ENCODE results near the gene SOD1. TPM values are rescaled to one million over a fixed set of nuclear protein-coding genes. Genes with fewer than 3 reads are reported as not detected.

SOD1 gene
- total RNA-seq, 1 donor from 2014 or later = 206 TPM

- no peak for DNase-seq (ENCODE audit: low read depth)
Measured at GRCh38 chr21:31678478-31678877, 19.0 kb downstream of the SOD1 start.

GRCh38 chr21:31682620-31683019 lies 23.1 kb downstream of the SOD1 start:
- DNase-seq (ENCODE audit: low read depth) = no peak

- DNase-seq (ENCODE audit: low read depth) = no peak
Measured at GRCh38 chr21:31683029-31683428, 23.5 kb downstream of the SOD1 start.

- no peak for DNase-seq (ENCODE audit: low read depth)
Measured at GRCh38 chr21:31684918-31685317, 25.4 kb downstream of the SOD1 start.

- no peak for DNase-seq (ENCODE audit: low read depth)
Measured at GRCh38 chr21:31686272-31686915, 26.9 kb downstream of the SOD1 start.

- DNase-seq (ENCODE audit: low read depth) = no peak
Measured at GRCh38 chr21:31687108-31687507, 27.6 kb downstream of the SOD1 start.

- no peak for DNase-seq (ENCODE audit: low read depth)
Measured at GRCh38 chr21:31688603-31689368, 29.3 kb downstream of the SOD1 start.

GRCh38 chr21:31693222-31693621 lies 33.7 kb downstream of the SOD1 start:
- no peak for DNase-seq (ENCODE audit: low read depth)

- no peak for DNase-seq (ENCODE audit: low read depth)
Measured at GRCh38 chr21:31696424-31696823, 36.9 kb downstream of the SOD1 start.

- no peak for DNase-seq (ENCODE audit: low read depth)
Measured at GRCh38 chr21:31698461-31698860, 39.0 kb downstream of the SOD1 start.

- DNase-seq (ENCODE audit: low read depth) = no peak
Measured at GRCh38 chr21:31700040-31700439, 40.5 kb downstream of the SOD1 start.

GRCh38 chr21:31706562-31706961 lies 47.1 kb downstream of the SOD1 start:
- DNase-seq (ENCODE audit: low read depth) = no peak

GRCh38 chr21:31707499-31707898 lies 48.0 kb downstream of the SOD1 start:
- no peak for DNase-seq (ENCODE audit: low read depth)

GRCh38 chr21:31708541-31708940 lies 49.0 kb downstream of the SOD1 start:
- DNase-seq (ENCODE audit: low read depth) = no peak

GRCh38 chr21:31710586-31710985 lies 51.1 kb downstream of the SOD1 start:
- peak; percentile 17 for DNase-seq (ENCODE audit: low read depth)

GRCh38 chr21:31711326-31711725 lies 51.8 kb downstream of the SOD1 start:
- DNase-seq (ENCODE audit: low read depth) = no peak

- no peak for DNase-seq (ENCODE audit: low read depth)
Measured at GRCh38 chr21:31711745-31712285, 52.3 kb downstream of the SOD1 start.

GRCh38 chr21:31713115-31713514 lies 53.6 kb downstream of the SOD1 start:
- no peak for DNase-seq (ENCODE audit: low read depth)

GRCh38 chr21:31713973-31714740 lies 54.7 kb downstream of the SOD1 start:
- no peak for DNase-seq (ENCODE audit: low read depth)

GRCh38 chr21:31714741-31715365 lies 55.4 kb downstream of the SOD1 start:
- no peak for DNase-seq (ENCODE audit: low read depth)

- no peak for DNase-seq (ENCODE audit: low read depth)
Measured at GRCh38 chr21:31716106-31716505, 56.6 kb downstream of the SOD1 start.

Measured in myocyte (in vitro differentiated cells).